GM19468 (cell line): Measurements from ENCODE around the gene CABP7.

Experiments used
- ATAC-seq: cut with Tn5 transposase; IDR thresholded peaks from one replicate; pipeline ENCODE4 v1.9.1; 2021; ENCODE audit warnings: mild to moderate bottlenecking, moderate library complexity, moderate number of reproducible peaks; ENCODE audit not compliant: unreplicated experiment; ENCODE audit errors: extremely low read depth

CABP7 gene

GRCh38 chr22:29719899-29720645 is at the start of gene CABP7:
Gene CABP7 (plus strand): TSS chr22:29720003. CDS start chr22:29720425, 422 bp downstream.
- no peak for ATAC-seq

DNA sequence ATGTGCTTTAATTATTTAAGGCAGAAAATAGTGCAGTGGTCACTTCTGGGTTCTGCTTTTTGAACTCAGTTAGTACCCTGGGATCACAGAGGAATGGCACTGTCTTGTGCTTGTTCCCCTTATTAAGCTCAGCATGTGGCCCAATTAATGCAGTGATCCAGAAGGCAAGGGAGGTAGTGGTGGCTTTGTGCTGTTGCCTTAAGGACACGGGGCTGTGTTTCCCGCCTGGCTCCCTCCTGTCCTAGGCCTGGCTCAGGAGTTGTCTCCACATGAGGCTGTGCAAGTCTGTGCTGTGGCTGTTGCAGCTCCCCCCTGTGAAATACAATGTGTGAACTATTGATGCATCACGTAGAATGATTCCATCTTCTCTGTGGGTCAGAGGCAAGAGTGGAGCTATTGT is 49.2 kb upstream of the CABP7 start:
- ATAC-seq = no peak

GRCh38 chr22:29673361-29674066 is 46.3 kb upstream of the CABP7 start:
- ATAC-seq = no peak

- no peak for ATAC-seq
Observed at GRCh38 chr22:29674121-29674520, 45.7 kb upstream of the CABP7 start.

DNA sequence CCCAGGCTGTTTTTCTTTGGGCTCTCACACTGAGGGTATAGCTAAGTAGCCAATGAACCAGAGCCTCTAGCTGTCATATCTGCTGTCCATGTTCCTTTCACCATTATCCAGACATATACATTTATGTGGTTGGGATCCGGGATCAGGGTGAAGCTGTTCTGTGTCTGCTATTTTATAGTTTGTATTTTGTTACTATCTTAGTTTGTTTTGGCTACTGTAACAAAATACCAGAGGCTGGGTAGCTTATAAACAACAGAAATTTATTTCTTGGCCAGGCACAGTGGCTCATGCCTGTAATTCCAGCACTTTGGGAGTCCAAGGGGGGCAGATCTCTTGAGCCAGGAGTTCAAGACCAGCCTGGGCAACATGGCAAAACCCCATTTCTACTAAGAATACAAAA is 40.5 kb upstream of the CABP7 start:
- no peak for ATAC-seq

DNA sequence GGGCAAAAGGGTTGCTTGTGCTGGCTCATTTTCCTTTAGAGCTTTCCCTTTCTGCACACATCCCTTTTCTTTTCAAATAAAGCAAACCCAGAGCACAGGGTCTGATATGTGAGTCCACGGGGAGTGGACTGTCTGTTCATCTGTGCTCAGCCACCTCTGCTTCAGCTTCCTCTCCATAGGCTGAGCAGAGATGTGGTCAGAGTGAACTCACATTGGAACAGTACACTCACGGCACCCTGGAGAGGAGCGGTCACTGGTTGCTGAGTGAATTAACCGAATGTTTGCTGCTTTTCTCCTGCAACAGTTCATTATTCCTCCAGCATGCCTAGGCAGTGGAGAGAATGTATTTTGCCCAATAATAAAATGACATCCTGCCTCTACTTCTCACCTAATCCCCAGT is 36.3 kb upstream of the CABP7 start:
- no peak for ATAC-seq

DNA sequence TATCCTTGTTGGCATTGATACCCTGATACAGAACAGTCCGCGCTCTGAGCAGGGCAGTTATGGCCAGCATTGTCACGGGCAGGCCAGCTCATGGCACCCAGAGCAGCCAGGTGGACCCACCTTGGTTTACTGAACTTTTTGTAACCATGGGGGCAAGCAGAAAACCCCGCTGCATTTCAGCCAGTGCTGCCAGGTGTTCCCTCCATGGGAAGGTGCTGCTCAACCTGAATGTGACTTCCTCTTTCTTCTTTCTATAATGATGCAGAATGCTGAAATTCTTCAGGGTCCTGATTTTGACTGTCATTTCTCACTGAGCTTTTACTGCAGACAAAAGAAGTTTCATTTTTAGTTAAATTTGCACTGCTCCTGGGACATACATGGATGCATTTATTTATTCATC is 35.6 kb upstream of the CABP7 start:
- ATAC-seq = no peak

GRCh38 chr22:29689206-29689879 is 30.5 kb upstream of the CABP7 start:
- no peak for ATAC-seq

GRCh38 chr22:29689880-29690213 is 30.0 kb upstream of the CABP7 start:
- ATAC-seq = no peak

GRCh38 chr22:29690476-29690875 is 29.3 kb upstream of the CABP7 start:
- no peak for ATAC-seq

DNA sequence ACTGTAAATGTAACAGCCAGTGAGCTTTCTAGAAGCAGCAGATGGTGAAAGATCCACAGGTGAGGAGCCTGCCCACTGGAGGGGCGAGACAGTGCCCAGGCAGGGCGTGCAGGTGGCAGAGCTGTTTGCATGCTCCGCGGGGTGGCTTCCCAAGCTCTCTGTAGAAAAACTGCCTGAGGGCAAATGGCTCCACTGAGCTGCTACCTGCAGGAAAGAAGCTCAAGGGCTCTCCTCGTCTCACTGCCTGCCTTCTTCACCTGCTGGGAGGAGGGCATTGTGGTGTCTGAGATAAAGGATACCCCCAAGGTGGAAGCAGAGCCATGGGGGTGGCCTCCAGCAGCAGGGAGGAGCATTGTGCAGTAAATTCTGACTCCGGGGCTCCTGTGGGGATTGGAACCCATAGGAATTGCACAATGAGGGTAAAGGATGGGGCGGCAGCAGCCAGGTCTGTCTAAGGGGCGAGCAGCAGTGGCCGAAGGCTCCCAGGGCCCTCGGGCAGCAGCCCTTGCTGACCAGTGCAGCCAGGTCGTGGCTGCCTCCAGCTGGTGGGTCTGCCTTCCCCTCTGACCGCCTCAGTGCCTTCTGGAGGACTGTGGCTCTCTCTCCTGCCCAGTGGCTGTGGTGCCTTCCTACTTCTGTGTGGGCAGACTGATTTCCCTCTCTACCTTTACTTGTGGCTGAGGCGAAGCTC is 28.0 kb upstream of the CABP7 start:
- no peak for ATAC-seq

GRCh38 chr22:29692327-29692640 is 27.5 kb upstream of the CABP7 start:
- no peak for ATAC-seq

- no peak for ATAC-seq
Observed at GRCh38 chr22:29693161-29693560, 26.6 kb upstream of the CABP7 start.

DNA sequence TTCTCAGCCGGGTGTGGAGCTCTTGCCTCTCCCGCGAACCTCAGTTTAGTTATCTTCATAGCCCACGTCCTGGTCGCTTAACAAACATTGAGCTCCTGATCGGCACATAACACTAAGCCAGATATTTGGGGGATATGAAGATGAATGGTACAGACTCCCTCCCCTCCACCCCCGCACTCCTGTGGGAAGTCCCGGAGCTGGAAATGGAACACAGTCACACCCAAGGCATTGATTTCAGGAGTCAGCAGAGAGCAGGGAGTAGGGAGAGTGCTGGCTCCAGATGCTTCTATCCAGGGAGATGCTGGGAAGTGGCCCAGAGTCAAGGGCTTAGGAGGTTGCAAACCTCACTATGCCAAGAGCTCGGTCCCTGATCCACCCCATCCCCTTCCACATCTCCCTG is 26.1 kb upstream of the CABP7 start:
- no peak for ATAC-seq

DNA sequence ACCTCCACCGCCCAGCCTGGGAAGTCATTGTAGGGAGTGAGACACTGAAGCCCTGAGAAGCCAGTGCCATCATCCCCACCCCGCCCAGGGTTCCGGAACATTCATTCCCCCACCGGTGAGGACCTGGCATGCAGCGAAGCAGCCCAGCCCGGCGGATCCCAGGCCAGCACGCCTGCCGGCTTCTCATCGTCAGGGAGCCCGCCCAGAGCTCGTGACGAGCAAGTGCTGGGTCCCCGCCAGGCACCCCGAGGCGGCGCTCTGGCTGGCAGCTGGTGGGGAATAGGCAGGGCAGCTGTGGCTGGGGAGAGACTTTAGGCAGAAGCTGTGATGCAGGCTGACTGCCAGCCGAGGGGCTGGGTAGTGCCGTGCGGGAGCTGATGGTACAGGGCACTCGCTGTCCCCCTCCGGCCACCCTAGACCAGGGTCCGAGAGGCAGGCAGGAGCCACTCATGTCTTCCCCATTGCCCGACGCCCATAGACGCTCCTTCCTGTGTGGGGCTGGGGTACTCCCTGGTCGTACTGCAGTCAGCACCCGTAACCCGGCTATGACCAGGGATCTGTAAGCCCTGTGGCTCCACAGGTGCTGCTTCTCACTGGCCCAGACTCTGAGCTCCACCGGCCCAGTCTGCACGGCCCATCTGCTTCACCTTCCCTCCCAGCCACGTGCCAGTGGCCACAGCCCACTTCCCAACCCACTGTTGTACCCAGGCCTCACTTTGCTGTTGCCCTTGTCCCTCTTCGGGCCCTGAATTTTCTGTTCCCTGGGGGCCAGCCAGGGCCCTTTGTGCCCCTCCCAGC is 24.5 kb upstream of the CABP7 start:
- ATAC-seq = no peak

GRCh38 chr22:29697853-29698598 is 21.8 kb upstream of the CABP7 start:
- ATAC-seq = no peak

DNA sequence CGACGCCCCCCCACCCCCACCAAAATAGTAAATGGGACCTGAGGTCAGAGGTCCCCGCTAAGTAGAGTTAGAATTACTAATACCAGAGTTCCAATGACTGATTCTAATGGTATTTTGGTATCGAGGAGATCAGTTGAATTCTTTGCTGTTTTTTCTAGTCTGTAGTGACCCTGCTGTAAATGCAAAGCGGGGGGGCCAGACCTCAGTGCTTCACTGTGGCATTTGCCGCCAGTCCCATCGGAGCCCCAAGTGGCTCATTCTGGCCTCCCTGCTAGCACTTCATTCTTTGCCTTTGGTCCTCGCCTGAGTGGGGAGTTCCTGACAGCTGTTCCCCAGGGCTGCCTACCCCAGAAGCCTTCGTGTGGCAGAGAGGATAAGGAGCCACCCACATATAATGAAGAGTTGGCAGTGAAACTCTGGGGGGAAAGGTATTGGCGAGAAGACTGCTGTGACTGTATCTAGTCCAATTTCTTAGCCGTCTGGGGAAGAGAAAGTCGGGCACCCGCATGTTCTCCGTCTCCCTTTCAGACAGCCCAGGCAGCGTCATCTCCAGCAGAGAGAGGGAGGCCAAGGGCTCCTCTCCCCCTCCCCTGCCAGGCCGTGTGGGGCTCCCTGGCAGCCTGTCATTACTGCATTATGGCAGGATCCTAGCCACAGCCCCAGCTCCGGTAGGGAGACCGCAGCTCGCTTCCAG is 19.4 kb upstream of the CABP7 start:
- ATAC-seq = no peak

GRCh38 chr22:29700900-29701154 is 19.0 kb upstream of the CABP7 start:
- no peak for ATAC-seq
